ENCODE results near the gene SLC16A12. TPM values are rescaled to one million over a fixed set of nuclear protein-coding genes. Genes with fewer than 3 reads are reported as not detected.

Gene SLC16A12
- total and polyA plus RNA-seq, 2 donors (not counting 3 experiments of a cell fraction or from before 2014, with no cell fraction given), result not detected

DNA sequence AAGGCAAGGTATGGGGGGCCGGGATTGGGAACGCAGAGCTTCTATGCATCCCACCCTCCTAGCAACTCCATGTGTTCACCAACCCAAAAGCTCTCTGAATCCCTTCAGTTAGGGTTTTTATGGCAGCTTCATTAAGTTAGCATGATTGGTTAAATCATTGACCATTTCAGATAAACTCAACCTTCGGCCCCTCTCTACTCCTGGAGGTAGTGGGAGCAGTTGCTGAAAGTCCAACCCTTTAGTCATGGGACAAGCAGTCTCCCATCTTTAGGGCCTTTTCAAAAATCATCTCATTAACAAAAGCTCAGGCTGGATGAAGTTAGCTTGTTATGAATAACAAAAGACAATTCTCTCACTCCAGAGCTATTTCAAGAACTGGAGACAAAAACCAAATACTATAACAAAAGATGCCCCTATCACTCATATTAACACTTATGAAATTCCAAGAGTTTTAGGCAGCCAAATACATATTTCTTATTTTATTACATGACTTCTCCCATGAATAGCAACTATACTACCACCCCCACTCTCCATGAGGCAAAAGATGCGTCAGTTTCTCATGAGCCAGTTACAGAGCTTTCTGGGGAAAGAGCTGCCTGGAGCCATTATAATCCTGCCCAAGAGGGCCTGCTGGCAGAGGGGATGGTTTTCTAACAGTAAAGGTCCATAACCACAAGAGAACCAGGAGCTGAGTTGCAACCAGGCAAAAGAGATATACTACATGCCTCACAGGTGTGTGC, 44.6 kb downstream of the SLC16A12 start:
- Histone ChIP-seq H4K20me1 (replicated peaks; ENCODE audit: control insufficient read depth, extremely low read depth, insufficient read depth, low read length) (no peaks in the 10 kb centered on the region), H3K4me2 (ENCODE audit: insufficient read depth, low read length) (no peak overlapping the region), H3K9me3 (replicated peaks; ENCODE audit: control insufficient read depth, insufficient read depth, low read length) (no peaks in the 10 kb centered on the region), H3K79me2 (ENCODE audit: control insufficient read depth, insufficient read depth, low read length) (no peaks in the 10 kb centered on the region), H3K36me3 (ENCODE audit: control insufficient read depth in 2 of 2, extremely low read depth in 1 of 2, insufficient read depth in 2 of 2, low read length in 2 of 2) (no peaks in the 10 kb centered on the region), H3K27me3 (ENCODE audit: control insufficient read depth in 2 of 2, insufficient read depth in 2 of 2, low read length in 2 of 2) (no peaks in the 10 kb centered on the region), H3K4me1 (ENCODE audit: control insufficient read depth, extremely low read depth, insufficient read depth, low read length) (no peaks in the 10 kb centered on the region), H2AFZ (ENCODE audit: low read depth, low read length) (no peak overlapping the region), H3K27ac (ENCODE audit: insufficient read depth, low read depth, low read length) (no peak overlapping the region), H3K9ac (replicated peaks; ENCODE audit: extremely low read depth, insufficient read depth, low read length) (no peak overlapping the region), H3K4me3 (replicated peaks in 1 of 3; ENCODE audit: insufficient read depth in 1 of 3, low read depth in 1 of 3, low read length in 3 of 3) (no peak overlapping the region), H3K9me1 (replicated peaks; ENCODE audit: control insufficient read depth, extremely low read depth, insufficient read depth, low read length) (no peaks in the 10 kb centered on the region)
- ChIA-PET POLR2A (no interaction called here), CTCF (interaction anchor here (1.0 kb wide), 1 partner anchor 58 kb away, joined by 4 read pairs; no protein-coding TSS in a partner anchor)
- DNase-seq (ENCODE audit: low read depth, low spot score) (no peak), FAIRE-seq (no peak)
- no TSS peak for BruUV-seq (replicated peaks)
- intact Hi-C loops (cut with micrococcal nuclease) (no loop called here), dilution Hi-C loops (cut with MboI; ENCODE audit: extremely low pct_ligation_motif_present, low sequenced_read_pairs) (no loop called here)
- TF ChIP-seq POLR2A (IDR thresholded peaks at IDR 0.05; ENCODE audit: low read depth, low read length) (no peak), GATA2 (IDR thresholded peaks at IDR 0.05; ENCODE audit: insufficient read depth, insufficient read length, low read depth, low read length) (no peak), EZH2 (IDR thresholded peaks at IDR 0.05; ENCODE audit: borderline replicate concordance, low read depth, low read length, severe bottlenecking) (no peak), FOS (IDR thresholded peaks at IDR 0.05; ENCODE audit: borderline replicate concordance, insufficient read depth, low read length) (no peak), CTCF (IDR thresholded peaks at IDR 0.05; ENCODE audit: extremely low read depth in 1 of 2, insufficient read depth in 1 of 2, low read depth in 1 of 2, low read length in 2 of 2) (no peak)

Data from endothelial cell of umbilical vein (primary cell).